HG03378 (cell line): ENCODE data around the gene ZNF615.
"Not testable (repeated sequence)": the region's sequence is repeated elsewhere in the genome, so short reads cannot be mapped to it uniquely, and the experiment has no call there.

Source experiments
- ATAC-seq: cut with Tn5 transposase; IDR thresholded peaks from one replicate; pipeline ENCODE4 v1.9.1; 2021; ENCODE audit warnings: mild to moderate bottlenecking, moderate library complexity; ENCODE audit not compliant: unreplicated experiment

ZNF615 gene

DNA sequence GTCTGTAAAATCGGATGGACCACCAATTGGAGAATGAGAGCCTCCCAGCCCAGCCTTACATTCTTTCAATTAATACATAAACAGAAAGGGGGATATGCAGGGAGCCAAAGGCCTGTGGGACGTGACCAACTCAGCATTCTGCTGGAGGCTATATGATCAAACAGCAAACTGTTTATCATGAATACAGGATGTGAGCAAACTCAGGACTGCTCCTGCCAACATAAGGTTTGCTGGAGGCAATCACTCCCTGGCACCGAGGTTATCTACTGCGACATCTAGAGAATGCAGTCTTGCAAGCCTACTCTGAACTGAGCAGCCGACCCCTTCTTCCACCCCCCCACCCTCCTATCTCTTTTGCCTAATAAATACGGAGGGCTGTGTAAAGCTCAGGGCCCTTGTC, 27.1 kb downstream of the ZNF615 start:
- ATAC-seq = not testable (repeated sequence)

GRCh38 chr19:51980116-51980736, 27.8 kb downstream of the ZNF615 start:
- ATAC-seq = no peak

GRCh38 chr19:51978882-51979281, 29.1 kb downstream of the ZNF615 start:
- ATAC-seq = no peak

DNA sequence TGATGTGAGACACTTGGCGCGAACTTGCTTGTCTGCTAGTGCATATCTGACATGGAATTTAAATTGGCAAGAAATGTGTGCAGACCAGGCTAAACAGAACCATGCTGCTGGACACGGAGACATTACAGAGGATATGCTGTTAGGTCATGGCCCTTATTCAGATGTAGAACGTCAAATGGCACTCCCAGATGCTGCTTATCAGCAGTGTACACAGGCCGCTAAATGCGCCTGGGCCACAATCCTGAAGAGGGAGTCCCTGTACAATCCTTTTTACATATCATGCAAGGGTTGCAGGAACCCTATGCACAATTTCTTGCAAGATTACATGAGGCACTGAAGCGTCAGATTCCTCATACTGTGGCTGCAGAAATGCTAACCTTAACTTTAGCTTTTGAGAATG, 30.7 kb downstream of the ZNF615 start:
- ATAC-seq = no peak

DNA sequence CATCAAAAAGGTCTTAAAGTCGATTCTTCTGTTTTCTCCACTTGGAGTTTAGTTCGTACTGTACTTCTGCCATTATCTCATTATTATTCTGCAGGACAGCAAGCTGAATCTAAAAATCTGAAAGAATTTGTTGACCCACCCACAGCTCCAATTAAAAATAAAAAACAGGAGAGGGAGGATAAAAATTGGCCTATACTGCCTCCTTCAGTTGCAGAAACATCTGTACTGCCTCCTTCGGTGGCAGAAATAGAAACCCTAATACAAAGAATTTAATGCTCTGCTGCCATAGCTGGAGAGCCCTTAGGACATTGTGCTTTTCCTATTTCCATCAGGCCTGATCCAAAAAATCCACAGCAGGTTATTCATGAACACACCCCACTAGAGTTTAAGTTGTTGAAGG, 31.2 kb downstream of the ZNF615 start:
- no peak for ATAC-seq

DNA sequence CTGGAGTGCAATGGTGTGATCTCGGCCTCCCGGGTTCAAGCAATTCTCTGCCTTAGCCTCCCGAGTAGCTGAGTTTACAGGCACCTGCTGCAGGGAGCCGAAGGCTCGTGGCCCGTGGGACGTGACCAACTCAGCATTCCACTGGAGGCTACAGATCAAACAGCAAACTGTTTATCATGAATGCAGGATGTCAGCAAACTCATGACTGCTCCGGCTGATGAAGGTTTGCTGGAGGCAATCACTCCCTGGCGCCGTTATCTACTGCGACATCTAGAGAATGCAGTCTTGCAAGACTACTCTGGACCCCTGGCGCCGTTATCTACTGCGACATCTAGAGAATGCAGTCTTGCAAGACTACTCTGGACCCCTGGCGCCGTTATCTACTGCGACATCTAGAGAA, 32.2 kb downstream of the ZNF615 start:
- ATAC-seq = not testable (repeated sequence)

DNA sequence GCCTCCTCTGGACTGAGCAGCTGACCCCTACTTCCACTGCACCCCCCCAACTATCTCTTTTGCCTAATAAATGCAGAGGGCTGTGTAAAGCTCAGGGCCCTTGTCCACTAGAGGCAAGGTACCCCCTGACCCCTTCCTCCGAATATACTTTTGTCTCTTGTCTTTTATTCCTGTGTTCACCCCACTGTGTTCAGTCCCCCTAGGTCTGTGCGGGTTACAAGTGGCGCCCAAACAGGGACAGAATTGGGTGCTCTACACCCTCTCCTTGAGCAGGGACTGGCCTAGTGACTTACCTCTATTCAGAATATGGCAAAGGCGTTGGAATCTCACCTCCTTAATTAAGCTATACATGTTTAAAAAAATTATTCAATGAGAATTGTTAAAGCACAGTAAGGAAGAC, 36.4 kb downstream of the ZNF615 start:
- no peak for ATAC-seq

DNA sequence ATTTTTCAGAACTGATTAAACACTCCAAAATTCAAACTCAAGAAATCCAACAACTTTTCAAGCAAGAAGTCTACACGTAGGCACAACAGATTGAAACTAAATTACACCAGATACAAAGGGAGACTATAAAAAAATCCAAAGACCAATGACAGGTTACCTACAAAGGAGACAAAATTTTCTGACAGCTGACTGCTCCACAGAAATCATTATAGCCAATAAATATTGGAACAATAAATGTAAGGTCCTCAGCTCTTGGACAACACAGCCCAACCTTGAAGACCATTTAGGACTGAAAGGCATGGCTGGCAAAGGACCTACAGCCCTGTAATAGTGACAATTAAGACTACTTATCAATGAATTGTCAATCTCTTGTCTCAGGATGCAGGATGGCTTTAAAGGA, 37.3 kb downstream of the ZNF615 start:
- ATAC-seq = no peak

GRCh38 chr19:51965583-51965982, 42.4 kb downstream of the ZNF615 start:
- ATAC-seq = no peak

- not testable (repeated sequence) for ATAC-seq
These were observed 47.3 kb downstream of the ZNF615 start for GRCh38 chr19:51960621-51961233.

DNA sequence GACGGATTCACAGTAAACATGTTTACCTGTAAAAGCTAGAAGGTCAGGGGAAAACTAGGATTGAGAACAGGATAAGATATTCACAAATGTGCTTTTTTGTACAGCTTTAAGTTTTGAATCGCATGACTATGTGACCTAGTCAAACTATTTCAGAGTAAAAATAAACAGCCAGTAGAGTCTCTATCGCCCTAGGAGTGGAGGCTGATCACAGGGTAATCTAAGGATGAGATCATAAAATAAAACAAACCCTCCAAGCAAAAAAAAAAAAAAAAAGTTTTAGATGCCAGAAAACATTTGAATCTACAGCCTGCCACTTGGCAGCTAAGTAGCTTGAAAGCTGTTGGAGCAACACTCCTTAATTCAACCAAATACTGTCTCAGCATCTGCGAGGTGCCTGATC, 48.2 kb downstream of the ZNF615 start:
- ATAC-seq = no peak

- ATAC-seq = not testable (repeated sequence)
These were observed 50.2 kb downstream of the ZNF615 start for GRCh38 chr19:51957846-51958245.

GRCh38 chr19:51948975-51949374, 59.0 kb downstream of the ZNF615 start:
- no peak for ATAC-seq

DNA sequence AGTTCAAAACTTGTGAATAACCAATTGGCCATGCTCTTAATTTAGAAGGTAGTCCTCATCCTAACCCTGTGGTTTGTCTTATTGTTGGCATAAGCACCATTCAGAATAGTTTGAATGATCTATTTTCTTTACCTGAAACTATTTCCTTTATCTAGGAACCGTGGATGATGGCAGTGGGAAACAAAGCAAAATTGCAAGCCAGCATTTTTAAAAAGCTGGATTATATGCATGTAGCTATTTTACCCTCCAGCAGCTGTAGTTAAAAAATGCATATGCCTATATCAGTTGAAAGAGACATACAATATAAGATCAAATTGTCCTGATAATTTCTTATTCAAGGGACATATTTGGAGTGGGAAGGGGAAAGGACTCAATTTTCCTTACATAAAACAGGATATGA, 61.4 kb downstream of the ZNF615 start:
- ATAC-seq = no peak

DNA sequence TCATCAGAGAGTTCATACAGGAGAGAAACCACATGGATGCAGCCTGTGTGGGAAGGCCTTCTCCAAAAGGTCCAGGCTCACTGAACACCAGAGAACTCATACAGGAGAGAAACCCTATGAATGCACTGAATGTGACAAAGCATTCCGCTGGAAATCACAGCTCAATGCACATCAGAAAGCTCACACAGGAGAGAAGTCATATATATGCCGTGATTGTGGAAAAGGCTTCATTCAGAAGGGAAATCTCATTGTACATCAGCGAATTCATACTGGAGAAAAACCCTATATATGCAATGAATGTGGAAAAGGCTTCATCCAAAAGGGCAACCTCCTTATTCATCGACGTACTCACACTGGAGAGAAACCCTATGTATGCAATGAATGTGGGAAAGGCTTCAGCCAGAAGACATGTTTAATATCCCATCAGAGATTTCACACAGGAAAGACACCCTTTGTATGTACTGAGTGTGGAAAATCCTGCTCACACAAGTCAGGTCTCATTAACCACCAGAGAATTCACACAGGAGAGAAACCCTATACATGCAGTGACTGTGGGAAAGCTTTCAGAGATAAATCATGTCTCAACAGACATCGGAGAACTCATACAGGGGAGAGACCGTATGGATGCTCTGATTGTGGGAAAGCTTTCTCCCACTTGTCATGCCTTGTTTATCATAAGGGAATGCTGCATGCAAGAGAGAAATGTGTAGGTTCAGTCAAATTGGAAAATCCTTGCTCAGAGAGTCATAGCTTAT, 63.0 kb downstream of the ZNF615 start:
- ATAC-seq = no peak
